GOT3 (cell line): Measurements from ENCODE around the gene PPP1R37.

Experiments used
- DNase-seq: peaks from one replicate; lab custom pipeline; 2025; ENCODE audit warnings: mixed read lengths; lab: John Stamatoyannopoulos, UW

The PPP1R37 gene

GRCh38 chr19:45137179-45137761 lies 44.3 kb downstream of the PPP1R37 start:
- DNase-seq: no peak

GRCh38 chr19:45138303-45138751 lies 45.3 kb downstream of the PPP1R37 start:
- no peak for DNase-seq

DNA sequence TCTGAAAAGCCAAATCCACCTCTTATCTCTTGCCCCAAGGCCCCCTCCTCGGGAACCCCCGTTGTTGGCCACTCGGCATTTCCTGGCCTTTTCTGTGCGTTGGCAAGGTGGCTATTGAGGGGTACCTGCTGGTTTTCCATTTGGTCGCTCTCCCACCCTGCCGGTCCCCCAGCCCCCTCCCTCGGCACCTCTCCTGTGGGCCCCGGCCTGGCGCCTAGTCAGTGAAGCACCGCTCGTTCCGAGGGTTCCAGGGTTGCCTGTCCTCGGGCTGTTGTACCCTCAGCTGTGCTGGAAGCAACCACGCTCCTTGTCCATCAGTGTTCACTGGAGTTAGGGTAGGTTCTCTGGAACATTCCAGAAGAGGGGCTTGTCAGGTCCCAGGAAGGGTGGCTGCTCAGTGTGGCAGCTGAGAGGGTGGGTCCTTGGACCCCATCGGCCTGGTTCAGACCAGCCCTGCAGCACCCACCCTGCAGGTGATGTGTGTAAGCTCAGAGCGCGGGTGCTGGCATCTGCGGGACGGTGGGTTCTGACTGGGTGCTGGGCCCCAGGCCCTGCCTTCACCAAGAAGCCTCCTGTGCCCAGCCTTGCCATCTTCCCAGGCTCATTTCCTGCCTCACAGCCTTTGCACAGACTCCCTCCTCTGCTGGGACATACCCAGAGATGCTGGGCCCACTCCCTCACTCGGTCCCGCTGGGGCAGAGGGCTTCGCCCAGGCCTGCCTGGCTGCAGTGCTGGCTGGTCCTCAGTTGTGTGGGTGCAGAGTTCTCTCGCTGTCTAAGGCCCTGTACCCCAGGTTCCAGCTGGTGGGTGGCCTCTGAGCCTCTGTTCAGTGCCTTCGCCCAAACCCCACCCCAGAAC lies 46.5 kb downstream of the PPP1R37 start:
- DNase-seq: no peak

DNA sequence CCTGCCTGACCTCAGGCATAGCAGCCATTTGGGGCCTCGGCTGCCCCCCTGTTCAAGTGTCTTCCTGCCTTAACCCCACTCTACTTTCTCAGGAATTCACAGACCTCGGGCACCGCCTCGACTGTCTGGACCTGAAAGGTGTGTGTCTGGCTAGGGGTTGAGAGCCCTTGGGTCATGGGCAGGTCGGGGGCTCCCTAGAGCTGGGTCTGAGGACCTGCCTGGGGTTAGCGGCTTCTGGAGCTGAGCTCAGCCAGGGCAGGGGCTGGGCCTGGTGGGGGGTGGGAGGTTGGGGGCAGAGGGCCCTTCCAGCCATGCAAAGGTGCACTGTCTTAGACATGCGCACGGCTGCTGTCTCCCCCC lies 47.1 kb downstream of the PPP1R37 start:
- DNase-seq: no peak

GRCh38 chr19:45140533-45140932 lies 47.6 kb downstream of the PPP1R37 start:
- no peak for DNase-seq

DNA sequence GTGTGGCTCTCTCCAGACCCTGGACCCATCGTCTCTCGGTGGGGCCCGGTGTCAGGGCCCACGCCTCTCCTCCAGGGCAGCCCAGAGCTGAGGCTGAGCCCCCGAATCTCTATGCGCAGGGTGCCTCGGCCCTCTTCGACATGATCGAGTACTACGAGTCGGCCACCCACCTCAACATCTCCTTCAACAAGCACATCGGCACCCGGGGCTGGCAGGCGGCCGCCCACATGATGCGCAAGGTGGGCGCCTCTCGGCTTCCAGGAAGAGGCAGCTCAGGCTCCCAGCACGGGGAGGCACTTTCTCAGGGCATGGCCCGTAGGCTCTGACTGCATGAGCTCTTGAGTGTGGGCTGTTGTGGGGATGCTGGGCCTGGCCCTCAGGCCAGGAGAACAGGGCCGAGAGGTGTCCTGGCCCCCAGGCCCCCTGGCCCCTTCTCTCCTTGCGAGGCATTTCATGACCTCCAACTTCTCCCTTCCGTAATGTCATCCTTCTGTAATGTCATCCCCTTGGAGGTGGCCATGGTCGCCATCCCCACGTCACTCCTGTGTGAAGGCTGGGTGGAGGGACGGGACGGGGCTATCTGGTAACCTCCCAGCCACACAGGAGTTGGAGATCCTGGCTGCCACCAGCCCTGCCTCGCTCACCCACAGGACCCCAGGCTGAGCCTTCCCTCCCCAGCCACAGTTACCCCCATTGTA lies 48.4 kb downstream of the PPP1R37 start:
- no peak for DNase-seq

DNA sequence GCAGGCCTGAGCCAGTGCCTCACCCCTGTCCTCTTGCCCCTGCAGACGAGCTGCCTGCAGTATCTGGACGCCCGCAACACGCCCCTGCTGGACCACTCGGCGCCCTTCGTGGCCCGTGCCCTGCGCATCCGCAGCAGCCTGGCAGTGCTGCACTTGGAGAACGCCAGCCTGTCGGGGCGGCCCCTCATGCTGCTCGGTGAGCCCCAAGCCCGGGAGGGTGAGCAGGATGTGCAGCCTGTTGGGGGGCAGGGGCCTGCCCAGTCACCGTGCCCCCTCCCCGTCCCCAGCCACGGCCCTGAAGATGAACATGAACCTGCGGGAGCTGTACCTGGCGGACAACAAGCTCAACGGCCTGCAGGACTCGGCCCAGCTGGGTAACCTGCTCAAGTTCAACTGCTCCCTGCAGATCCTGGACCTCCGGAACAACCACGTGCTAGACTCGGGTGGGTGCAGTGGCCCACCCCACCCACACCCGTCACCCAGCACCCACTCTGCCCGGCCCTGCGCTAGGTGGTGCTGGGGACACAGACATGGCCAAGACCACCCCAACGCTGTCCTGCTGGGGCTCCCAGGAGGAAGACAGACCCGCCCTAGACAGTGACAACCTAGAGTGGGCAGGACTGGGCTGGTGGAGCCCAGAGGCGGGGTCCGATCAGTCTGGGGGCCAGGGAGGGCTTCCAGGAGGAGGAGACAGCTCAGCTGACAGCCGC lies 49.2 kb downstream of the PPP1R37 start:
- DNase-seq: no peak

DNA sequence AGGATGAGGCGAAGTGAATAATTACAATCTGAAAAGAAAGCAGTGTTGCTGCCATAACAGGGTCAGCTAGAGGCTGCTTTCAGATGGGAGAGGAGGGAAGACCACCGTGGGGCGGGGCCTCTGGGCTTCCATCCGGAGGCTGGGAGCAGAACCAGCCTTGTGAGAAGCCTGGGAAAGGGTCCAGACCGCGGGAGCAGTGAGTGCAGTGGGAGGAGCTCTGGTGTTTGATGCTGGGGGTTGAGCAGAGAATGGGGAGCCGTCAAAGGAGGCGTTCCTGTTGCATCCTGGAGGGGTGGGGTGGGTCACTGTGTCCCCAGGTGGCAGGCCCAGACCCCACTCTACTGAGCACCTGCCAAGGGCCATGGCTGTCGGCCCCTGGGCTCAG lies 49.7 kb downstream of the PPP1R37 start:
- no peak for DNase-seq

DNA sequence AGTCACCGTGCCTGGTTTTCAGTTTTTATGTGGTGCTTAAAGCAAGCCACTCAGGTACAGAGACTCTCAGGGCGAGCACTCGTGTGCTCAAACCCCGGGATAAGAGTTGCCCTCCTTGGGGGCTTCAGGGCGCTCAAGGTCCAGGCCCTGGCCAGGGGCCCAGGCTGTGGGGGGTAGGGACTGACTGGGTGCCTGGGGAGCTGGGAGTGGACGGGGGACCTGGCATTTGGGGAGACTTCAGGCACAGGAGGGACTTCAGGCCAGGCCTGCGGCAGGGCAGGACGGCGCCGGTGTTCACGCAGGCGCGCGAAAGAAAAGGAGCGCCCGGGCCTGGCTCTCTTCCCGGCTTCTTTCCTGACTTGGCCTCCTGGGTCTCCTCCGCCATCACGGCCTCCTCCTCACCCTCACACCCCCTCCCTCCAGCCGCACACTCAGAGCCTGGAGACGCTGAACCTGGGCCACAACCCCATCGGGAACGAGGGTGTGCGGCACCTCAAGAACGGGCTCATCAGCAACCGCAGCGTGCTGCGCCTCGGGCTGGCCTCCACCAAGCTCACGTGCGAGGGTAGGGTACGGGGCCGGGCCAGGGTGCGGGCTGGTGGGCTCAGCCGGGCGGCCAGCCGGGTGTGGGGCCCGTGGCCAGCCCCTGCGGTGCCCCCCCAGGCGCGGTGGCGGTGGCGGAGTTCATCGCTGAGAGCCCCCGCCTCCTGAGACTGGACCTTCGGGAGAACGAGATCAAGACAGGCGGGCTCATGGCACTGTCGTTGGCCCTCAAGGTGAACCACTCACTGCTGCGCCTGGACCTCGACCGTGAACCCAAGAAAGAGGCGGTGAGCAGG lies 51.7 kb downstream of the PPP1R37 start:
- no peak for DNase-seq

DNA sequence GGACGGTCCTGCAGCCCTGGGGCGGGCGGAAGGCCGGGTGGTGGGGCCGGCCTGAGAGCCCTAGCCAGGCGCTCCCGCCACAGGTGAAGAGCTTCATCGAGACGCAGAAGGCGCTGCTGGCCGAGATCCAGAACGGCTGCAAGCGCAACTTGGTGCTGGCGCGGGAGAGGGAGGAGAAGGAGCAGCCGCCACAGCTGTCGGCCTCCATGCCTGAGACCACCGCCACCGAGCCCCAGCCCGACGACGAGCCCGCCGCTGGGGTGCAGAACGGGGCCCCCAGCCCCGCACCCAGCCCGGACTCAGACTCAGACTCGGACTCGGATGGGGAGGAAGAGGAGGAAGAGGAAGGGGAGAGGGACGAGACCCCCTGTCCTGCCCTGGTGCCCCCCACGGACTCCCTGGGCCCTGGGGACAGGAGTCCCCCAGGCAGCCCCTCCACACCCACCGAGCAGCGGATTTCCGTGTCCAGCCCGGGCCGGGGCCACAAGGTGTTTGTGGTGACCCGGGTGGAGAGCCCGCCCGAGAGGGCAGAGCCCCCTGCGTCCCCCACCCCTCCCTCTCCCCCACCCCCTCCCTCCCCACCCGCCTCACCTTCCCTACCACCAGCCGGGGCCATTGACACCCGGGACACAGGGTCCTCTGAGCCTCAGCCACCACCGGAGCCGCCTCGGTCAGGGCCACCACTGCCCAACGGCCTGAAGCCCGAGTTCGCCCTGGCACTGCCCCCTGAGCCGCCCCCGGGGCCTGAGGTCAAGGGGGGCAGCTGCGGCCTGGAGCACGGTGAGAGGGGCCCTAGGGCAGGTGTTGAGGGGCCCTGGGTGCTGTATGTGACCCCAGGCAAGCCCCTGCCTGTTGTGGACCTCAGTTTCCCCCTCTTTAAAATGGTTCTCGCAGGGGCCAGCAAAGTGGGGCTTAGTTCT lies 52.6 kb downstream of the PPP1R37 start:
- DNase-seq: no peak

DNA sequence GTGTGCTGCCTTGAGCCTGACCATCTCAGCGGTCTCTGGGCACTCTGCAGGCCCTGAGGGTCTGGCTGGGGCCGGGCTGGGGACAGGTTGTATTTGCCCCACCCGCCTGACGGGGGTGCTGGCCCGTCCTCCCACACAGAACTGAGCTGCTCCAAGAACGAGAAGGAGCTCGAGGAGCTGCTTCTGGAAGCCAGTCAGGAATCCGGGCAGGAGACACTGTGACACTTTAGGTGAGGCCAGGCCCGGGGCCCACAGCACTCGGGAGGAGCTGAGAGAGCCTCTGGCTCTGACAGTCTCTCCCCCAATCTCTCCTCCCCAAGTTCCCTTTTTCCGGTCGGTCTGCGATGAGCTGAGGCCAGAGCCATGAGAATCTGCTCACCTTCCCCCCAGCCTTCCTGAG lies 53.3 kb downstream of the PPP1R37 start:
- DNase-seq: no peak

GRCh38 chr19:45146741-45147205 lies 53.8 kb downstream of the PPP1R37 start:
- DNase-seq: no peak

DNA sequence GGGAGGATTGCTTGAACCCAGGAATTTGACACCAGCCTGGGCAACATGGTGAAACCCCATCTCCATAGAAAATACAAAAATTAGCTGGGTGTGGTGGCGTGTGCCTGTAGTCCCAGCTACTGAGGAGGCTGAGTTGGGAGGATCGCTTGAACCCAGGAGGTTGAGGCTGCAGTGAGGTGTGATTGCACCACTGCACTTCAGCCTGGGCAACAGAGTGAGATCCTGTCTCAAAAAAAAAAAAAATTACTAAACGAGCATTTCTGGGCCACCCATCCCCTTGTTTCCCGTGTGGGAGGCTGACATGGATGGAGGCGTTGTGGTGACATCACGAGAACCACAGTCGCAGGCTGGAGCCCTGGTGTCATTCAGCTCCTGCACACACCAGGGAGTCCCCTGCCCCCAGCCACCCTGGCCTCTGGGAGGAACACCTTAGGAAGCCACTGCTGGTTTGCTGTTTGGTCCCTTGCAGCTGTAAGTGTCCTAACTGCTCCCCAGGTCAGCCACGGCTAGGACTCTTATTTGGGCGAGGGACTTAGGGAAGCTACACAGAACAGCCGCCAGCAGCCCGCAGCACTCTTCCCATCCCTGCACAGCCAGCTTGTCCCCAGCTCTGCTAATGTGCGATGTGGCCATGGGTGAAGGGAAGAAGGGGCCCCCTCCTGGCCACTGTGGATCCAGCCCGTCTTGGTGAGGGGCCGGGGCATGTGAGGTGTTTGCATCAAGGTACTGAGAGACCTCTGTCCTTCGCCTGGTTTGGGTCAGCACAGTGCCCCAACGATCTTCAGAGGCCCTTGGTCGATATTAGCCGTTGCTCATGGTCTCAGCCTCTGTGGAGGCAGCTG lies 55.1 kb downstream of the PPP1R37 start:
- DNase-seq: no peak

GRCh38 chr19:45149129-45149528 lies 56.1 kb downstream of the PPP1R37 start:
- no peak for DNase-seq

DNA sequence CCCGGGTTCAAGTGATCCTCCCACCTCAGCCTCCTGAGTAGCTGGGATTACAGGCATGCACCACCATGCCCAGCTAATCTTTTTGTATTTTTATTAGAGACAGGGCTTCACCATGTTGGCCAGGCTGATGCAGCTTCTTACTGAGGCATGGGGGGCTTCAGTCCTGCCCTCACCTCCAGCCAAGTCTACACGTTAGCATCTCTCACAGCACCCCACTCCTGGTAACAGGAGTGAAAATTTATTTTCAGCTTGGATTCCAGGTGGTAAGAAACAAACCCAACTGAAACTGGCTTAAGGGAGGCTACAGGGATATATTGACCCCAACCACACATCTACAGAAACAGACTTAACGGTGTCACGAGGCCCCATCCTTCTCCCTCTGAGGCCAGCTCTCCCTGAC lies 57.2 kb downstream of the PPP1R37 start:
- DNase-seq: no peak

- DNase-seq: no peak
Observed at GRCh38 chr19:45150751-45151281, 57.8 kb downstream of the PPP1R37 start.

DNA sequence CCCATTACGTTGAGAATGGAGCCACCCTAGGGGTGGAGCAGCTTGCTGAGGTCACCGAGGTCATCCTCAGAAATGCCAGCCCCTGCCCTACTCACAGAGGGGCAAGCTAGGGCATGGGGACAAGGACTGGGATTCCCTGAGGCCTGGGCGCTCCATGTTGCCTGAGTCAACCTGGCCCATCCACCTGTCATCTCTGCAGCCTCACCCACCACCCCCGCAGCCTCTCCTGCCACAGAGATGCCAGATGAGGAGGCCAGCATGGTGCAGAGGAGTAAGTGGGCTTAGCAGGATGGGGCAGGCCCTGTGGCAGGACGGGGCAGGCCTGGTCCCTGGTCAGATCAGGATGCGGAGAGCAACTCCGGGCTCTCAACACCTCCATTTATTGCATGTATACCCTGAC lies 58.3 kb downstream of the PPP1R37 start:
- DNase-seq: no peak

GRCh38 chr19:45151821-45152503 lies 59.0 kb downstream of the PPP1R37 start:
- DNase-seq: no peak
